Hematopoietic multipotent progenitor cell treated with erythropoietin and hydrocortisone succinate and interleukin-3 and kit ligand, for 4 days (in vitro differentiated cells): ENCODE measurements around the gene SNX33.
"Not testable (repeated sequence)": the region's sequence is repeated elsewhere in the genome, so short reads cannot be mapped to it uniquely, and the experiment has no call there.

Experiments
- DNase-seq: peaks from one replicate; pipeline ENCODE4 v3.0.0-alpha.2; 2015

The SNX33 gene

DNA sequence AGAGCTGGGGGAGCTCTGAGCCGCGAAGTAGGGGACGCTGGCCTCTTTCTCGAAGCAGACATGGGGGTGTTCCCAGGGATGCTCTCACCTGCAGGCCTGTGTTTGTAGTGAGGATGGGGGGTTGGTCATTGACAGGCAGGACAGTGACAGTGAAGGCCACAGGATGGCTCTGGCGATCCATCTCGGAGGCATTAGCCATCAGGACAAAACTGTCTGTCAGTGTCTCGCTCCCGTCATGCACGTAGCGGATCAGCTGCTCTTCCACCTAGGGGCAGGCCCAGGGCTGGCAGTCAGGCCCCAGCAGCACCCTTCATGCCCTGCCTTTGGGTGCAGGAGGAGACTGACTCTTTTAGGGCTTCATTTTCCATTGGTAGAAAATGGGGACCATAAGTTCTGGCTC, 36.9 kb downstream of the SNX33 start:
- DNase-seq = no peak

DNA sequence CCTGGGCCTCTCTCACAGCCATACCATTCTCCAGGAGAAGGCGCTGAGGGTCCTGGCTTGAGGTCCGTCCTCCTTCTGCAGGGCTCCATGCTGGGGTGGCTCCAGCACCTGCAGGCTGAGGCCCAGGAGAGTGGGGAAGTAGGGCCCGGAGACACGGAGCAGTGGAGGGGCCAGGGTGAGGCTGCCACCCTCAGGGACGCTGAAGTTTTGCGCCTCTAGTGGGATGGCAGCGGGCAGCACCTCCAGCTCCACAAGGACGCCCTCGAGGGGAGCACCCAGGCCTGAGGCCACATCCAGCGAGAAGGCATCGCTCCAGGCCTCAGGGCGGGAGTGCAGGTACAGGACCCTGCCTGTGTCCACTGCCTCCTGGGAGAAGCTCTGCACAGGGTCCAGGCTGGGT, 37.5 kb downstream of the SNX33 start:
- peak; percentile 21 for DNase-seq

DNA sequence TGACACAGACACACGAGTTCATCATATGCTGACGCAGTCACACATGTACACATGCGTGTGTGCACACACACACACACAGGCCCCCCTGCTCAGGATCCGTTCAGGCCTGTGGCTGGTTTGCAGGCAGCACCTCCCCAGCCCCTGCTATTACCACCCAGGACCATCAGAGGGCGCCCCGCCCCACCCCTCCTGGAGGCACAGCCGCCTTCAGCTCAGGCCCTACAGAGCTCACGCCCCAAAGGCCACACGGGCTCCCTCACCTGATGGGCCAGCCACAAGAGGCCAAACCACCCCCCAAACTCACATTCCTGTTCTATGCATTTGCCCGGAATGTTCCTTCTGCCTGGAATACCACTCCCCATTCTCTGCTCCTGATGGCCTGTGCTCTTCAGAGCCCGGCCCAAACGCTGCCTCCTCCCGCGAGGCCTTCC, 38.5 kb downstream of the SNX33 start:
- peak; percentile 83 for DNase-seq

GRCh38 chr15:75687486-75688277, 40.0 kb downstream of the SNX33 start:
- no peak for DNase-seq

- no peak for DNase-seq
These were observed 40.5 kb downstream of the SNX33 start for GRCh38 chr15:75688278-75688557.

GRCh38 chr15:75688831-75689230, 41.1 kb downstream of the SNX33 start:
- no peak for DNase-seq

- not testable (repeated sequence) for DNase-seq
These were observed 41.7 kb downstream of the SNX33 start for GRCh38 chr15:75689429-75689828.

DNA sequence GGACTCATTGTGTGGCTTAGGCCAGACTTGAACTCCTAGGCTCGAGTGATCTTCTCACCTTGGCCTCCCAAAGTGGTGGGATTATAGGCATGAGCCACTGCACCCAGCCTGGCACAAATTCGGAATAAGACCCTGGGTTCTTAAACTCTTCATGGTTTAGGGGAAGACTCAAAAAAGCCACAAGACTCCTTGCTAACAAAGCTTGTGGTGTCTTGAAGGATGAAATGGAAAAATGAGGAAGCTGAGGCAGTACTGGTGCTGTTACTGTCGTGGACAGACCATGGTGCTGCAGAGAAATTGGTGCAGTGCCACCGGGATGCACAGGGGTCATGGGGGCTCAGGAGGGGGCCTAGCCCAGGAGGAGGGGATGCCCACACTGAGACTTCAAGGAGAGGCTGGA, 44.6 kb downstream of the SNX33 start:
- peak; percentile 28 for DNase-seq

- DNase-seq = not testable (repeated sequence)
These were observed 45.3 kb downstream of the SNX33 start for GRCh38 chr15:75693028-75693427.

GRCh38 chr15:75693501-75694240, 46.0 kb downstream of the SNX33 start:
- peak; percentile 46 for DNase-seq

DNA sequence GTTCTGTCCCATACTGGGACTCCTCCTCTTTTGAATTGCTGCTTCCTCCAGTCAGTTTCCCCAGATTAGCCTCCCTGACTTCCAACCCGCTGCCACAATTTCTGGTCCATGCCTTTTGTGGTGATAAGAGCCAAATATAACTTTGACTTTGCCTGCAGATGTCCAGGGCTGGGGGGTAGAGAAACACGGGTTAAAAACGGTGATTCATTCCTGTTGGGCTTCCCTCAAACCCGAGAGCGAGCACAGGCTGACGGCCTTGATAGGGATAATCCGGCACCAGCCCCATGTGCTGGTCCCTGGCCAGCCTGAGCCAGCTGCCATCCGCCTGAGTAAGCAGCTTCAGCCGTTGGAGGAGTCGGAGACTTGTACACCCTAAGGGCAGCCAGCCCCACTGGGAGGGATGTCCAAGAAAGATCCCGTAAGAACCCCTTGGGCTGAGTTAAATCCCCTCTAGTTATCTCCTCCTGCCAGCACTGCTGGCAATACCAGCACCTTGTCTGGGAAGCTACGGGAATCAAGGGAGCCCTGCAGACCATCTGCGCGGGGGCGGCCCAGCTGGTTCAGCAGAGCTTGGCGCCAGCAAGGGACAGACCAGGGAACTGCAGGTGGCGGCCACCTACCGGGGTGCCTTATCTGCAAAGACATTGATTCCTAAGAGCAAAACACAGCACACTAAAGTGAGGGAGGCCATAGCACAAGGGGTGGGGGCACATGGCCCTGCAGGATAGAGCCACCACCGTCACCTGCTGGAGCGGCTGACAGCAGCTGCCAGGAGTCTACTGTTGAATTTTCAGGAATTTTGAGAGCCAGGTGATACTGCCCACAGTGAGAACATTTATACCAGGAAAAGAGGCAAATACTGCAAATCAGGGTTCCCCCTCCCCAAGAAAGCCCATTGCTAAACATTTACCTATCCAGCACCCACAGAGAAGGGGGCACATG, 46.8 kb downstream of the SNX33 start:
- DNase-seq = peak; percentile 97

DNA sequence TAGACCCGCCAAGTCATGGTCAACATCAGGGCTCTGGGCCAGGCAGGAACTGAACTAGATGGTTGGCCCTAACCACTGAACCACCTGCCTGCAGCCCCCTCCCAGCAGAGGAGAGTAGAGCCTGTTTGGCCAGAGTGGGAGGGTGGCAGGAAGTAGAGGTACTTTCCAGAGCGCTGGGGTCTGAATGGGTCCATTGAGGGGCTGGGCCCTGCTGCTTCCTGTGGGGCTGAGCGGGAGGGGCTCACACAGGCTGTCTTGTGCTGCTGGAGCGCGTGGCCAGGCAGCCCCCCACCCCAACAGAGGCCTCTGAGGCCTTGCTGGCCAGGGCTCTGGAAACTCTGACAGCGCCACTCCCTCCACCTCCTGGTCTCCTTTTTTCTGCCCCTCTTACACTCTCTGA, 47.5 kb downstream of the SNX33 start:
- no peak for DNase-seq

GRCh38 chr15:75695634-75696310, 48.1 kb downstream of the SNX33 start:
- DNase-seq = no peak

- no peak for DNase-seq
These were observed 48.6 kb downstream of the SNX33 start for GRCh38 chr15:75696311-75696720.

DNA sequence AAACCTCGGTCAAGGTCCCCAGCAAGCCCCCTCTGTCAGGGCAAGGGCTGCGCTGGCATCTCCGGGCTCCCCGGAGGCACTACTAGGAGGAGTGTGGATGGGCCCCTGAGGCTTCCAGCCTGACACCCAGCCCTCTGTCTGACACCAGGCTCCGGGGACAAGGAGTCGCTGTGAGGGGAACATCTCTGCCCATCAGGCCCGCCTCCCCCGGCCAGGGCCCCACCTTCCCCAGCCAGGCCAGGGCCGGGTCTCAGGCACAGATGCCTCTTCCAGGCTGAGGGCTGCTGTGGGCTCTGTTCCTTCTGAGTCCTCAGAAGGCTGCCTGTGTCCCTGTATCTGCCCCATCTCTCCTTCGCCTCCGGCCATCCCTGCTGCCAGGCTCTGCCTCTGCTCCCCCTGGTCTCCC, 49.1 kb downstream of the SNX33 start:
- no peak for DNase-seq

DNA sequence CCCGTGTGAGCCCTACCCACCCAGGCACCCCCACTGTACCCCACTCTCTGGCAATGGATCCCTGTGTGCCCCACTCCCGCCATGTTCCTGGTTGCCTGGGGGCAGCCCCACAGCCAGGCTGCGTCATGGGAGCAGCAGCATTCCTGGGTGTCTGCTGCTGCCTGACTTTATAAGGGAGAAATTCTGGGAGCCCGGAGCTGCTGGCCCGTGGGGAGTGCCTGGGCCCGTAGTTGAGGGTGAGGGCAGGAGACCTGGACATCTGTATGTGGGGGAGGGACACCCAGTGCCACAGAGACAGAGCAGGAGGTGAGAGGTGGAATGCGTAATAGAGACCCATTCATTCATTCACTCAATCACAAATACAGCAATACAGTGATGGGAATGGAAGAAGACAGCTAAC, 49.8 kb downstream of the SNX33 start:
- no peak for DNase-seq

GRCh38 chr15:75697974-75698747, 50.4 kb downstream of the SNX33 start:
- not testable (repeated sequence) for DNase-seq

DNA sequence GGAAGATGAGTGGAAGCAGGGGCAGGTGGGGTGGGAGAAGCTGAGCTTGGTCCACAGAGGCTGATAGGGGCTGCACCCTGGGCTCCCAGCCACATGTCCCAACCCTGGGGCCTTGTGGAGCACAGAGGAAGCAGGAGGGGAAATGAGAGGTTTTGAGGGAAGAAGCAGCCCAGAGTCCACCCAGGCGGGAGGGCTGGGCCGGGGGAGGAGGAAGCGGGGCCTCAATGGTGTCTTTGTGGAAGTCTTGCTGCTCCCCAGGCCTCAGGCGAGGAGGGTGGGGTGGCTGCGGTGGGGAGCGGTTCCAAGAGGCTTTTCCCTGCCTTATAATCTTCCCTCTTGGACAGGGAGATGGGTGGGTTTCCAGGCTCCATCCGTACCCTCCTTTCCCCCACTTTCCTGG, 51.8 kb downstream of the SNX33 start:
- peak; percentile 22 for DNase-seq

- DNase-seq = peak; percentile 93
These were observed 52.5 kb downstream of the SNX33 start for GRCh38 chr15:75699961-75700874.

GRCh38 chr15:75701071-75702003, 53.6 kb downstream of the SNX33 start:
- DNase-seq = not testable (repeated sequence)
